Dendritic cell treated with granulocyte-macrophage colony-stimulating factor and Interleukin-4, amounts not matched to agents 40 ng/mL and 50 ng/mL, for 4 days (primary cell): ENCODE data around the gene HNRNPA2B1.
A peak's percentile ranks its signal among the peaks of the same experiment; 100 is the strongest.
"Not testable (repeated sequence)": the region's sequence is repeated elsewhere in the genome, so short reads cannot be mapped to it uniquely, and the experiment has no call there.

ENCODE experiments used
- H3K27ac Mint-ChIP-seq: one replicate; pipeline ENCODE4 v1.8.0; 2022; ENCODE audit warnings: mild to moderate bottlenecking, mixed read lengths
- H3K27me3 Mint-ChIP-seq: one replicate; pipeline ENCODE4 v1.8.0; 2022; ENCODE audit warnings: mild to moderate bottlenecking, mixed read lengths
- H3K36me3 Mint-ChIP-seq: one replicate; pipeline ENCODE4 v1.8.0; 2022; ENCODE audit warnings: low read depth, mixed read lengths
- H3K4me1 Mint-ChIP-seq: one replicate; pipeline ENCODE4 v1.8.0; 2022; ENCODE audit warnings: low read depth, mixed read lengths
- H3K4me3 Mint-ChIP-seq: one replicate; pipeline ENCODE4 v1.8.0; 2022; ENCODE audit warnings: mild to moderate bottlenecking, moderate library complexity, mixed read lengths
- H3K9me3 Mint-ChIP-seq: one replicate; pipeline ENCODE4 v1.8.0; 2022; ENCODE audit warnings: mixed read lengths
- intact Hi-C: fragments of 100-400 bp; cut with micrococcal nuclease; formaldehyde crosslinking; loops from one replicate; pipeline ENCODE4 v1.15.0; 2022

HNRNPA2B1 gene

DNA sequence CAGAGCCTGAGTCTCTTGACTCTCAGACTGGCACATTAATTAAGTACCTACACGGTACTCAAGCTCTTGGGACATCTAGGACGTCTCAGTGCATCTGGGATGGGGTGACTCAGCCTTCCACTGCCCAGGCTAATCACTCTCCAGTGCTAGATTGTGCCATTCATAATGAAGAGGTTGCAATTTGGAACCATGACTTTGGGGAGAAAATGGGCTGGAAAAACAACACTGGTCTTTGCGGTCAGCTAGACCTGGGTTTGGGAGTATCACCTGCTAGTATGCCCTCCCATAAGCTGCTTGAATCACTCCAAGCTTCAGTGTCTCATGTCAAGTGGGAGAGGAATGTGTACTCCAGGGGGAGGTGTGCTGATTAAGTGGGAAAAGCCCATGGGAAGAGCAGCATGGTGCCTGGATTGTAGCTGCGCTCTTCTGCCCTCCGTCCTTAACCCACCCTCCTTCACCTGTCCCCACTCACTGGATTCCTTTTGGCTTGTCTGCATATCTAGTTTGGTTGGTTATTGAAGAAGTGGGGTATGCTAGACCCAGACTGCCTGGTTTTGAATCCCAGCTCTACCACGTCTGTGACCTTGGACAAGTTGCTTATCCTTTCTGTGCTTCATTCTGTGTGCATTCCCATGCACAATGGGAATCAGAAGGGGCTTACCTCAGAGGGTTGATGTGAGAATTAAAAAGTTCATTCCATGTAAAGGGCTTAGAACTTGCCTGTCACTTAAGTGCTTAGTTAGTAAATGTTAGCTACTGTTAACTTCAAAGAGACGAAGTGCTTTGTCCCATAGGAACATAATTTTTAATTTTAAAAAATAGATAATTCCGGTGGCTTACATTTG lies 44.8 kb downstream of the HNRNPA2B1 start:
- Mint-ChIP-seq H3K4me1 (peaks cover 71% of the 10 kb centered on the region), H3K9me3 (no peaks in the 10 kb centered on the region), H3K36me3 (peaks cover 8% of the 10 kb centered on the region), H3K27me3 (peaks cover 4% of the 10 kb centered on the region), H3K27ac (peak overlapping the region; percentile 98), H3K4me3 (peak overlapping the region; percentile 26)
- intact Hi-C loops: no loop called here

GRCh38 chr7:26153823-26154783 lies 46.4 kb downstream of the HNRNPA2B1 start:
- Mint-ChIP-seq H3K4me3 (peak overlapping the region; percentile 87), H3K4me1 (peaks cover 67% of the 10 kb centered on the region), H3K27me3 (peaks cover 4% of the 10 kb centered on the region), H3K36me3 (peaks cover 8% of the 10 kb centered on the region), H3K27ac (peak overlapping the region; percentile 98), H3K9me3 (no peaks in the 10 kb centered on the region)
- intact Hi-C loops: loop anchor here (2.0 to 5.0 kb wide), 2 partner anchors 33 to 53 kb away; no protein-coding TSS in a partner anchor

- H3K27ac Mint-ChIP-seq: peak overlapping the region; percentile 98
- intact Hi-C loops: loop anchor here (2.0 to 5.0 kb wide), 2 partner anchors 34 to 53 kb away; no protein-coding TSS in a partner anchor
- no peaks in the 10 kb centered on the region for H3K9me3 Mint-ChIP-seq
- peak overlapping the region; percentile 87 for H3K4me3 Mint-ChIP-seq
- peaks cover 3% of the 10 kb centered on the region for H3K27me3 Mint-ChIP-seq
- peaks cover 59% of the 10 kb centered on the region for H3K4me1 Mint-ChIP-seq
- peaks cover 8% of the 10 kb centered on the region for H3K36me3 Mint-ChIP-seq
Observed at GRCh38 chr7:26153241-26153822, 47.2 kb downstream of the HNRNPA2B1 start.

DNA sequence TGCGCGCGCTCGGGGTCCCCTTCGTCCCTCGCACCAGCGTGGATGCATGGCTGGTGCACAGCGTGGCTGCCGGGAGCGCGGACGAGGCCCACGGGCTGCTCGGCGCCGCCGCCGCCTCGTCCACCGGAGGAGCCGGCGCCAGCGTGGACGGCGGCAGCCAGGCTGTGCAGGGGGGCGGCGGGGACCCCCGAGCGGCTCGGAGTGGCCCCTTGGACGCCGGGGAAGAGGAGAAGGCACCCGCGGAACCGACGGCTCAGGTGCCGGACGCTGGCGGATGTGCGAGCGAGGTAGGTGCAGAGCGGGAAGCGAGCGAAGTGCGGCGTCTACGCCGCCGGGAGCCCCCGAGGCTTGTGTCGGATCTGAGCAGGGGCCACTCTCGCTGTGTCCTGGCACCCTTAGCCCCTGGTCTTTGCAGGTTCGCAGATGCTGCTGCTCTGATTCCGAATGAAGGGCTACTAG lies 47.7 kb downstream of the HNRNPA2B1 start:
- H3K27me3 Mint-ChIP-seq, H3K36me3 Mint-ChIP-seq, H3K9me3 Mint-ChIP-seq: not testable (repeated sequence)
- intact Hi-C loops: loop anchor here (2.0 to 5.0 kb wide), 2 partner anchors 34 to 52 kb away; no protein-coding TSS in a partner anchor
- H3K4me1 Mint-ChIP-seq: peaks cover 54% of the 10 kb centered on the region
- peak overlapping the region; percentile 98 for H3K27ac Mint-ChIP-seq
- peak overlapping the region; percentile 87 for H3K4me3 Mint-ChIP-seq

DNA sequence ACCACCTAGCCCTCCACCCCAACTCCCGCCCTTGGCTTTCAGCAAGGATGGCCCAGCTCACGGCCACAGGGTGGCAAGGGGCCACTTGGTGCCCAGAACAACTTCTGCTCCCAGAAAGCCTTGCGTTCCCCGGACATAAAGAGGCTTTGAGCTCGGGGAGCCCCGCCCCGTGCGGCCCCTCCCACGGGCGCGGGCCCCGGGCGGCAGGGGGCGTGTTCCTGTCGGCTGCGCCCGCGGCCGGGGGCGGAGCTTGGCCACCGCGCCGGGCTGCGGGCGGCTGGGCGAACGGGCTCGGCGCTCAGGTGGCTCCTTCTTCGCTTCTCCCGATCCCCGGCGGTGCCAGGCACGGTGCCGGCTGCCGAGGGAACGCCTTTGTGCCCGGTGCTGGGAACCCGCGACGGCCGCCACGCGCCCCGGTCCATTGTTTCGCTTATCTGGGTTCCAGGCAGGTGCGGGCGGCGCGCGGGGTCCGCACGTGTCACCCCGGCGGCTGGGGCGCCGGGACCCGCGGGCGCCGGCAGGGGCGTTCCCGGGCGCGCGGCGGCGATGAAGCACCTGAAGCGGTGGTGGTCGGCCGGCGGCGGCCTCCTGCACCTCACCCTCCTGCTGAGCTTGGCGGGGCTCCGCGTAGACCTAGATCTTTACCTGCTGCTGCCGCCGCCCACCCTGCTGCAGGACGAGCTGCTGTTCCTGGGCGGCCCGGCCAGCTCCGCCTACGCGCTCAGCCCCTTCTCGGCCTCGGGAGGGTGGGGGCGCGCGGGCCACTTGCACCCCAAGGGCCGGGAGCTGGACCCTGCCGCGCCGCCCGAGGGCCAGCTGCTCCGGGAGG lies 48.4 kb downstream of the HNRNPA2B1 start, which contains the start of gene NFE2L3:
Gene NFE2L3 (plus strand): TSS at position 246 of the 829 bp plus-strand sequence. CDS start 301 bp downstream, at position 547.
- H3K27me3 Mint-ChIP-seq: peaks cover 3% of the 10 kb centered on the region
- H3K27ac Mint-ChIP-seq: peak within 1 kb of the TSS; percentile 98
- H3K4me1 Mint-ChIP-seq: peaks cover 51% of the 10 kb centered on the region
- peaks cover 8% of the 10 kb centered on the region for H3K36me3 Mint-ChIP-seq
- intact Hi-C loops: loop anchor here (2.0 to 5.0 kb wide), 2 partner anchors 35 to 51 kb away; no protein-coding TSS in a partner anchor
- peak within 1 kb of the TSS; percentile 87 for H3K4me3 Mint-ChIP-seq
- H3K9me3 Mint-ChIP-seq: no peaks in the 10 kb centered on the region

GRCh38 chr7:26151650-26151952 lies 48.9 kb downstream of the HNRNPA2B1 start:
- Mint-ChIP-seq H3K4me3 (peak overlapping the region; percentile 79), H3K36me3 (peaks cover 8% of the 10 kb centered on the region), H3K4me1 (peaks cover 48% of the 10 kb centered on the region), H3K27ac (peak overlapping the region; percentile 98), H3K9me3 (no peaks in the 10 kb centered on the region), H3K27me3 (peaks cover 3% of the 10 kb centered on the region)
- intact Hi-C loops: loop anchor here (5.0 kb wide), 1 partner anchor 36 kb away; no protein-coding TSS in a partner anchor

- Mint-ChIP-seq H3K4me3 (peak overlapping the region; percentile 79), H3K4me1 (peaks cover 45% of the 10 kb centered on the region), H3K27me3 (peaks cover 4% of the 10 kb centered on the region), H3K27ac (peak overlapping the region; percentile 98), H3K36me3 (peaks cover 8% of the 10 kb centered on the region), H3K9me3 (no peaks in the 10 kb centered on the region)
- intact Hi-C loops: loop anchor here (5.0 kb wide), 1 partner anchor 36 kb away; no protein-coding TSS in a partner anchor
Observed at GRCh38 chr7:26151096-26151495, 49.5 kb downstream of the HNRNPA2B1 start.

DNA sequence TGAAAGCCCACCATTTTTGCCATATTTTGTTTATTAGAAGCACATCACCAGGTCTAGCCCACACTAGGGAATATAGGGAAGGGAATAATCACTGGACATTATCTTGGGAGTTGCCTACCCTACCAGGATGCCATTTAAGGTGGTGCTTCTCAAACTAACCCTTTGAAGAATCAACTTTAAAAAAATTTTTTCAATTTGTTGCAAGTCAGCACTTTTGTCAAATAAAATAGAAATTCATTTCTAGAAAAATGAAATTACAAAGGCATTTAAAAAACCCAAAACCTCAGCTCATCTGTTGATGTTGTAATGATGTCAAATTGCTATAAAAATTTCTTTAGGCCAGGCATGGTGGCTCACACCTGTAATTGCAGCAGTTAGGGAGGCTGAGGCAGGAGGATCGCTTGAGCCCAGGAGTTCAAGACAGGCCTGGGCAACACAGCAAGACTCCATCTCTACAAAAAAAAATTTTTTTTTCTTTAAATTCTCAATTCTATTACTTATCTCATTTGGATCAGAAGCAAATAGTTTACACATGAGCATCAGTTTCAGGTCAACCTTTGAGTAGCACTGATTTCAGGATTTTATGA lies 51.1 kb downstream of the HNRNPA2B1 start:
- Mint-ChIP-seq H3K4me3 (no peak overlapping the region), H3K4me1 (peaks cover 34% of the 10 kb centered on the region), H3K9me3 (no peaks in the 10 kb centered on the region), H3K27me3 (peaks cover 11% of the 10 kb centered on the region), H3K36me3 (peaks cover 8% of the 10 kb centered on the region), H3K27ac (no peak overlapping the region)
- intact Hi-C loops: no loop called here

DNA sequence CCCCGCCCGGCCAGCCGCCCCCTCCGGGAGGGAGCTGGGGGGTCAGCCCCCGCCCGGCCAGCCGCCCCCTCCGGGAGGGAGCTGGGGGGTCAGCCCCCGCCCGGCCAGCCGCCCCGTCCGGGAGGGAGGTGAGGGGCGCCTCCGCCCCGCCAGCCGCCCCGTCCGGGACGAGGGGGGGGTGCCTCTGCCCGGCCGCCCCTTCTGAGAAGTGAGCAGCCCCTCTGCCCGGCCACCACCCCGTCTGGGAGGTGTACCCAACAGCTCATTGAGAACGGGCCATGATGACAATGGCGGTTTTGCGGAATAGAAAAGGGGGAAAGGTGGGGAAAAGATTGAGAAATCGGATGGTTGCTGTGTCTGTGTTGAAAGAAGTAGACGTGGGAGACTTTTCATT lies 52.2 kb downstream of the HNRNPA2B1 start:
- H3K36me3 Mint-ChIP-seq, H3K9me3 Mint-ChIP-seq, H3K4me3 Mint-ChIP-seq, intact Hi-C loops, H3K27ac Mint-ChIP-seq: not testable (repeated sequence)
- Mint-ChIP-seq H3K4me1 (peaks cover 29% of the 10 kb centered on the region), H3K27me3 (peaks cover 20% of the 10 kb centered on the region)

DNA sequence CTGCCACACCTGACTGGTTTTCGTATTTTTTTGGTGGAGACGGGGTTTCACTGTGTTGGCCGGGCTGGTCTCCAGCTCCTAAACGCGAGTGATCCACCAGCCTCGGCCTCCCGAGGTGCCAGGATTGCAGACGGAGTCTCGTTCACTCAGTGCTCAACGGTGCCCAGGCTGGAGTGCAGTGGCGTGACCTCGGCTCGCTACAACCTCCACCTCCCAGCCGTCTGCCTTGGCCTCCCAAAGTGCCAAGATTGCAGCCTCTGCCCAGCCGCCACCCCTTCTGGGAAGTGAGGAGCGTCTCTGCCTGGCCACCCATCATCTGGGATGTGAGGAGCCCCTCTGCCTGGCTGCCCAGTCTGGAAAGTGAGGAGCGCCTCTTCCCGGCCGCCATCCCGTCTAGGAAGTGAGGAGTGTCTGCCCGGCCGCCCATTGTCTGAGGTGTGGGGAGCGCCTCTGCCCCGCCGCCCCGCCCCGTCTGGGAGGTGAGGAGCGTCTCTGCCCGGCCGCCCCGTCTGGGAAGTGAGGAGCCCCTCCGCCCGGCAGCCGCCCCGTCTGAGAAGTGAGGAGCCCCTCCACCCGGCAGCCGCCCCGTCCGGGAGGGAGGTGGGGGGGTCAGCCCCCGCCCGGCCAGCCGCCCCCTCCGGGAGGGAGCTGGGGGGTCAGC lies 52.8 kb downstream of the HNRNPA2B1 start:
- Mint-ChIP-seq H3K27ac (peak overlapping the region; percentile 48), H3K27me3 (peaks cover 20% of the 10 kb centered on the region), H3K4me1 (peaks cover 29% of the 10 kb centered on the region)
- H3K9me3 Mint-ChIP-seq, H3K4me3 Mint-ChIP-seq, H3K36me3 Mint-ChIP-seq, intact Hi-C loops: not testable (repeated sequence)

- intact Hi-C loops: no loop called here
- H3K27ac Mint-ChIP-seq: no peak overlapping the region
Observed at GRCh38 chr7:26147030-26147429, 53.5 kb downstream of the HNRNPA2B1 start.

GRCh38 chr7:26145238-26145637 lies 55.3 kb downstream of the HNRNPA2B1 start:
- no peak overlapping the region for H3K4me3 Mint-ChIP-seq

More at GRCh38 chr7:26147030-26147429, 53.5 kb downstream of the HNRNPA2B1 start:
- H3K27me3 Mint-ChIP-seq: peaks cover 20% of the 10 kb centered on the region
- no peak overlapping the region for H3K4me3 Mint-ChIP-seq
- H3K36me3 Mint-ChIP-seq: no peaks in the 10 kb centered on the region
- peaks cover 32% of the 10 kb centered on the region for H3K4me1 Mint-ChIP-seq
- H3K9me3 Mint-ChIP-seq: no peaks in the 10 kb centered on the region

More at GRCh38 chr7:26145238-26145637, 55.3 kb downstream of the HNRNPA2B1 start:
- H3K4me1 Mint-ChIP-seq: peaks cover 38% of the 10 kb centered on the region
- H3K27ac Mint-ChIP-seq: no peak overlapping the region
- no peaks in the 10 kb centered on the region for H3K36me3 Mint-ChIP-seq
- peaks cover 16% of the 10 kb centered on the region for H3K27me3 Mint-ChIP-seq
- intact Hi-C loops: no loop called here
- H3K9me3 Mint-ChIP-seq: no peaks in the 10 kb centered on the region
